ENCODE results near the gene AVEN.

The AVEN gene

GRCh38 chr15:33982516-33982915, 56.5 kb downstream of the AVEN start:
- no peaks in the 10 kb centered on the region for H3K36me3 ChIP-seq (ENCODE audit: control insufficient read depth, insufficient read depth, low read length)
- peaks cover 7% of the 10 kb centered on the region for H3K4me1 ChIP-seq
- H3K9ac ChIP-seq, result no peak overlapping the region
- no peak for TF ChIP-seq CTCF (IDR thresholded peaks at IDR 0.05)
- no peak overlapping the region for H3K4me3 ChIP-seq (ENCODE audit: low read depth, low read length)
- no peak overlapping the region for H3K27ac ChIP-seq
- H3K9me3 ChIP-seq (ENCODE audit: control insufficient read depth, low read length), result no peaks in the 10 kb centered on the region
- H3K4me2 ChIP-seq (ENCODE audit: low read length), result no peak overlapping the region
- no peaks in the 10 kb centered on the region for H3K79me2 ChIP-seq
- H2AFZ ChIP-seq, result no peak overlapping the region
- H3K27me3 ChIP-seq (ENCODE audit: control insufficient read depth, insufficient read depth, low read length), result no peaks in the 10 kb centered on the region

GRCh38 chr15:33980159-33980558, 58.8 kb downstream of the AVEN start:
- Histone ChIP-seq H3K79me2 (no peaks in the 10 kb centered on the region), H3K4me3 (ENCODE audit: low read depth, low read length) (no peak overlapping the region), H3K27ac (no peak overlapping the region), H3K9ac (no peak overlapping the region), H3K36me3 (ENCODE audit: control insufficient read depth, insufficient read depth, low read length) (no peaks in the 10 kb centered on the region), H3K4me2 (ENCODE audit: low read length) (no peak overlapping the region), H3K27me3 (ENCODE audit: control insufficient read depth, insufficient read depth, low read length) (no peaks in the 10 kb centered on the region), H2AFZ (no peak overlapping the region), H3K4me1 (peaks cover 2% of the 10 kb centered on the region), H3K9me3 (ENCODE audit: control insufficient read depth, low read length) (no peaks in the 10 kb centered on the region)
- TF ChIP-seq CTCF (IDR thresholded peaks at IDR 0.05), result no peak

GRCh38 chr15:33975022-33975565, 63.9 kb downstream of the AVEN start:
- no peak overlapping the region for H2AFZ ChIP-seq
- TF ChIP-seq CTCF (IDR thresholded peaks at IDR 0.05), result no peak
- no peak overlapping the region for H3K27ac ChIP-seq
- no peaks in the 10 kb centered on the region for H3K36me3 ChIP-seq (ENCODE audit: control insufficient read depth, insufficient read depth, low read length)
- no peaks in the 10 kb centered on the region for H3K79me2 ChIP-seq
- H3K4me3 ChIP-seq (ENCODE audit: low read depth, low read length), result no peak overlapping the region
- H3K9me3 ChIP-seq (ENCODE audit: control insufficient read depth, low read length), result no peaks in the 10 kb centered on the region
- H3K4me1 ChIP-seq, result no peaks in the 10 kb centered on the region
- H3K9ac ChIP-seq, result no peak overlapping the region
- no peaks in the 10 kb centered on the region for H3K27me3 ChIP-seq (ENCODE audit: control insufficient read depth, insufficient read depth, low read length)
- H3K4me2 ChIP-seq (ENCODE audit: low read length), result no peak overlapping the region

- H3K27me3 ChIP-seq (ENCODE audit: control insufficient read depth, insufficient read depth, low read length), result no peaks in the 10 kb centered on the region
- H3K9me3 ChIP-seq (ENCODE audit: control insufficient read depth, low read length), result no peaks in the 10 kb centered on the region
- no peak for TF ChIP-seq CTCF (IDR thresholded peaks at IDR 0.05)
- no peaks in the 10 kb centered on the region for H3K79me2 ChIP-seq
- no peak overlapping the region for H3K9ac ChIP-seq
- no peaks in the 10 kb centered on the region for H3K36me3 ChIP-seq (ENCODE audit: control insufficient read depth, insufficient read depth, low read length)
- no peak overlapping the region for H3K4me2 ChIP-seq (ENCODE audit: low read length)
- no peaks in the 10 kb centered on the region for H3K4me1 ChIP-seq
- H3K4me3 ChIP-seq (ENCODE audit: low read depth, low read length), result no peak overlapping the region
- no peak overlapping the region for H2AFZ ChIP-seq
- H3K27ac ChIP-seq, result no peak overlapping the region
These were observed 67.2 kb downstream of the AVEN start for GRCh38 chr15:33971811-33972210.

- Histone ChIP-seq H3K79me2 (peaks cover 3% of the 10 kb centered on the region), H3K27ac (no peak overlapping the region), H3K4me1 (no peaks in the 10 kb centered on the region), H2AFZ (no peak overlapping the region), H3K9me3 (ENCODE audit: control insufficient read depth, low read length) (no peaks in the 10 kb centered on the region), H3K36me3 (ENCODE audit: control insufficient read depth, insufficient read depth, low read length) (no peaks in the 10 kb centered on the region), H3K9ac (no peak overlapping the region), H3K4me2 (ENCODE audit: low read length) (no peak overlapping the region), H3K27me3 (ENCODE audit: control insufficient read depth, insufficient read depth, low read length) (no peaks in the 10 kb centered on the region), H3K4me3 (ENCODE audit: low read depth, low read length) (no peak overlapping the region)
- TF ChIP-seq CTCF (IDR thresholded peaks at IDR 0.05), result no peak
These were observed 70.2 kb downstream of the AVEN start for GRCh38 chr15:33968821-33969220.

Measured in parathyroid adenoma (tissue), 2 donors.